T-helper 2 cell (primary cell): ENCODE measurements around the gene EVC2.

ENCODE experiments used
- DNase-seq, 5 experiments: peaks; one replicate each; pipeline versions ENCODE4 v3.0.0 to v3.0.0-alpha.2; 2012 to 2022

Gene EVC2

GRCh38 chr4:5562476-5562875 lies 145.9 kb downstream of the EVC2 start:
- DNase-seq = no peak

GRCh38 chr4:5561286-5561685 lies 147.1 kb downstream of the EVC2 start:
- DNase-seq = no peak

DNA sequence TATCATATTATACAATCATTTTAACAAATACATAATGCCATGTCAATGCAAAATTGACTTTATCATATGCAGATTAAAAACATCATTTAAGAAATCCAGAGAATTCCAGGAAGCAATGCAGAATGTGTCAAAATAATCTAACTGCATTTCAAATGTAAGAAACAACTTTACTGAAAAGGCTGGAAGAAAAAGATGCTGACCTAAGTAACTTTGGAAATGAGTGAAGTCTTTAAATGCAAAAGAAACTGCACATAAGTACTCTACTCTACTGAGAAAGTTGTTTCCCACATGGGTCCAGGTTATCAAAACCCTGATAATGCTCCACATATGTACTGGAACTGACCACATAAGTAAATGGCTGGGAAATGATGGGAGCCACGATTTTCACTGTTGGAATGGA lies 149.9 kb downstream of the EVC2 start:
- DNase-seq = no peak

- no peak for DNase-seq
Measured at GRCh38 chr4:5554376-5554775, 154.0 kb downstream of the EVC2 start.

GRCh38 chr4:5553801-5554200 lies 154.6 kb downstream of the EVC2 start:
- DNase-seq = no peak

DNA sequence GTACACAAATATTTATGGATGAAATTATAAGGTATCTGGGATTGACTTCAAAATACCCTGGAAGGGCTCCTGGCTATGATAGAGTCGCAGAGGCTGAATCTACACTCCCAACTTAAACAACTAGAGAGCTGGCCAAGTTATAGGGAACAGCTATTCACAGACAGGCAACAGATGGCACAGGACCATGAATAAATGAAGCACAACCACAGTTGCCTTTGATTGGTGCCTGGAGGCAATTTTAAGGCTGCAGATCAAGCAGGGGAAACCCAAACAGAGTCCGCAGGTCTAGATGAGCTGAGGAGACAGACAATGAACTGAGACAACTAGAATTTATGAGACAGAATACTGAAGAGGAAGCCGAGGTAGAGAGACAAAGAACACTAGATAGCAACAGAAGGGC lies 155.9 kb downstream of the EVC2 start:
- DNase-seq = no peak

- no peak for DNase-seq
Measured at GRCh38 chr4:5547651-5548249, 160.6 kb downstream of the EVC2 start.

GRCh38 chr4:5545271-5545670 lies 163.1 kb downstream of the EVC2 start:
- no peak for DNase-seq

DNA sequence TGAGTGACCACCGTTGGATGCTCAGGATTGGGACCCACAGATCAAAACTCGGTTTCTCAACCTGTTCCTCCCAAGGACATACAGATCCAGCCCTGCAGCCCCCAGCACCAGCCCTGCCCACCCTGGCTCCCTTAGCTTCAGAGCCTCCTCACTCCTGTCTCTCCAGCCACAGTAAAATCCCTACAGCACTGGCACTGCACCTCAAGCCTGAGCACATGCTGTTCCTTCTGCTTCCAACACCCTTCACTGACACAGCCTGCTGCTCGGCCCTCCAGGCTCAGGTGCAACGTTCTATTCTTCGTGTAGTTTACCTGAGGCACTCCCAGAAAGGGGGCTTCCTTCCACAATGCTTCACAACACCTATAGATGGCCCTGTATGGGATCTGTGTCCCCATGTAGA lies 163.6 kb downstream of the EVC2 start:
- no peak for DNase-seq

DNA sequence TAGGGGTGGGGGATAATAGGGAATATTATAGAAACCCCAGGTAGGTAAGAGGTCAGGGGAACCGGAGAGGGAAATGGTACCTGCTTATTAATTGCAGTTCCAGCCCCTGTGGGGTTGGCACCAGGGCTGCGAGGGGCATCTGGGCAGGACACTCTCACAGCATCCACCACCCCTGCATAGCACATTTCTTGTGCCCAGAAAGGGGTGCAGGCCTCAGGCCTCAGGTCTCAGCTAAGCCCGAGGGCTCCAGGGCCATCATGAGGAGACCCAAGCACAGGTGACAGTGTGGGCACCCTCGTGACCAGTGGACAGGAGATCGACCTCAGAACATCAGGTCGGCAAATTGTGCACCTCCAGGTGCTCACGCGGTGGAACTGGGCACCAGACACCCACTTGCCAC lies 164.7 kb downstream of the EVC2 start:
- no peak for DNase-seq

- no peak for DNase-seq
Measured at GRCh38 chr4:5541169-5541568, 167.2 kb downstream of the EVC2 start.

DNA sequence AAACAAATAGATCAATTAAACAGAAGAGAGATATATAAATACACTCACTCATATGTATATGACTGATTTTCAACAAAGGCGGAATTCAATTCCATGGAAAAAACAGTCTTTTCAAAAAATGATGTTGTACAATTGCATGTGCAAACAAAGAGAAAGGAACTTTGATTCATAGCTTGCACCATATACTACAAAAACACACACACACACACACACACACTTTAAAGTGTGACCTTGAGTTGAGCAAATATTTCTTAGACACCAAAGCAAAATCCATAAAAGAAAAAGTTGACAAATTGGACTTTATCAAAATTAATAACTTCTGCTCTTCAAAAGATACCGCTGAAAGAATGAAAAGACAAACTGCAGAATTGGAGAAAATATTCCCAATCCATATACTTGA lies 168.8 kb downstream of the EVC2 start:
- DNase-seq = no peak

- no peak for DNase-seq
Measured at GRCh38 chr4:5532100-5532499, 176.3 kb downstream of the EVC2 start.

DNA sequence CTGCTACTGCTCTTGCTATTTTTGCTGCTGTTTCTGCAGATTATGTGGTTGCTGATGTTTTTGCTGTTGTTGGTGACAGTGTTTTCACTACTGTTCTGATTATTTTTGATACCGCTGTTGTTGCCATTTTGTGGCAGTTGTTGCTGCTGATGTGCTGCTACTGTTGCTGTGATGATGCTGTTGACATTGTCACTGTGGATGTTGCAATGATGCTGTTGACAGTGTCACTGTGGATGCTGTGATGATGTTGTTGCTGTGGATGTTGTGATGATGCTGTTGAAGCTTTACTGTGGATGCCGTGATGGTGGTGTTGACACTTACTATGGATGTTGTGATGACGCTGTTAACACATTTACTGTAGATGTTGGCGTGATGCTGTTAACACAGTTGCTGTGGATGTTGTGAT lies 180.3 kb downstream of the EVC2 start:
- DNase-seq = no peak

DNA sequence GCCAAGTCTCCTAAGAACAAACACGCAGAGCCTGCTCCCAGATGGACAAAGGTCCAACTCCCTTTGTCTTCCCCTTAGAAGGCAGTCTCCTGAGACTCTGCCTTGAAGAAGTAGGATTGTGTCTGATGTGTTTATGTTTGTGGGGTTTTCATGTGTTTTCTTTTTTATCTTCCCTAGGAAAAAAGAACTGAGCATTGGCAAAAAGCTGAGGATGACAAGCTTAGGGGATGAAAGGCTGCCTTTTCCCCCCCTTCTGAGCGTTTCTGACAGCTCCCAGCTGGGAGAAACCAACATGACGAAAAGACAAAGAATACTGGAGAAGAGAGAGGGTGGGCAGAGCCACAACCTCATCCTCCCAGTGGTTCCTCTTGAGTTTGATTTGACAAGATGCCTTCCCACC lies 181.1 kb downstream of the EVC2 start:
- DNase-seq = no peak

GRCh38 chr4:5526080-5526846 lies 182.1 kb downstream of the EVC2 start:
- no peak for DNase-seq

DNA sequence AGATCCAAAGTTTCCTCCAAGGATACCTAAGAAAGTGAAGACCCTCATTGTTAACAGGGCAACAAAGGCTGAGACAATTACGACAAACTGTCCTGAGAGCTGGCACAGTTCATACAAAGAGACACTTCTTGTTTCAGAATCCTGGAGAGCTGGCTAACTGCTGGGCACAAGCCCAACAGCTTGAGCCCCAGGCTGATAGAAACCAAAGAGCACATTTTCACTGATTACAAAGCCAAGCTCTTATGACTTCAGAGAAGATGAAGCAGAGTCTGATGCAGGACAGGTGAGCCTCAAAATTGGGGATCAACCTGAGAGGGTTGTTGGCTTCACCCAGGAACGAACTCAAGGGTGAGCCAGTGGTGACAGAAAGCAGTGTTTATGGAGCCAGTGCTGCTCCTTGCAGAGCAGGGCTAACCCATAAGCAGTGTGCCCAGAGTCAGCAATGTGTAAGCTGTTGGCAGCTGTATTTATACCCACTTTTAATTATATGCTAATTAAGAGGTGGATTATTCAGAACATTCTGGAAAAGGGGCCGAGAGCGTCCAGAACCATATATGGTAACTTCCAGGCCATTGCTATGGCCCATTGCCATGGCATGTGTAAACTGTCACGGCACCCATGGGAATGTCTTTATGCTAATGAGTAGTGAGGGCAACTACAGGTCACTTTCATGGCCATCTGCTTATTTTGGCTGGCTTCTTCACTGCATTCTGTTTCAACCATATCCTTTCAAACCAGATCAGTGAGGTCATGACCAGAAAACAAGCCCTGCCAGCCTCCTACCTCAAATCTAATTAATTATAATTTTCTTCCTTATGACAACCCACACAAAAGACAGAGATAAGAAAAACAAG lies 183.7 kb downstream of the EVC2 start:
- DNase-seq = no peak

GRCh38 chr4:5517372-5517771 lies 191.0 kb downstream of the EVC2 start:
- DNase-seq = no peak

DNA sequence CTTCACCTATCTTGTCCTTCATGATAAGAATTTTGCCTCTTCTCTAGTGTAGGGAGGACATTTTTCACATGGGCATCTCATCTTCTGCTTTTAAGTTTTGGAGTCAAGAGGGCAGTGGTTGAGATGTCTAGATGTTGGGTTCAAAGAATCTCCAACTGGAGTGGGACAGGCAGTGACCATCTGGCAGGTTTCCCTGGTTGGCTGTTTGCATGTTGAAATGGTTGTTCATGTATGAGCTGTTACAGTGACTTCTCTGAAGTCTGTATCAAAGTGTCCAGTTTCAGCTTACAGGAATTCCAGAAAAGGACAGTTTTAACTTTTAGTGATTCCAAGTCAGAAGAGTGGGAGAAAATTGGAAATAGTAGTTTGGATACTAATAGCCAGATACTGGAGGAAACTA lies 192.7 kb downstream of the EVC2 start:
- no peak for DNase-seq
